GM19395 (cell line): ENCODE data around the gene FAM163A.
"Not testable (repeated sequence)": the region's sequence is repeated elsewhere in the genome, so short reads cannot be mapped to it uniquely, and the experiment has no call there.

ENCODE experiments used
- ATAC-seq: cut with Tn5 transposase; IDR thresholded peaks from one replicate; pipeline ENCODE4 v1.9.1; 2021; ENCODE audit warnings: mild to moderate bottlenecking, moderate library complexity; ENCODE audit not compliant: unreplicated experiment

The FAM163A gene

GRCh38 chr1:179742717-179743678 lies at the start of gene FAM163A:
FAM163A (plus strand) TSS chr1:179743291; CDS start chr1:179813098, 69,807 bp downstream.
- no peak for ATAC-seq

- not testable (repeated sequence) for ATAC-seq
Measured at GRCh38 chr1:179694530-179694929, 48.6 kb upstream of the FAM163A start.

DNA sequence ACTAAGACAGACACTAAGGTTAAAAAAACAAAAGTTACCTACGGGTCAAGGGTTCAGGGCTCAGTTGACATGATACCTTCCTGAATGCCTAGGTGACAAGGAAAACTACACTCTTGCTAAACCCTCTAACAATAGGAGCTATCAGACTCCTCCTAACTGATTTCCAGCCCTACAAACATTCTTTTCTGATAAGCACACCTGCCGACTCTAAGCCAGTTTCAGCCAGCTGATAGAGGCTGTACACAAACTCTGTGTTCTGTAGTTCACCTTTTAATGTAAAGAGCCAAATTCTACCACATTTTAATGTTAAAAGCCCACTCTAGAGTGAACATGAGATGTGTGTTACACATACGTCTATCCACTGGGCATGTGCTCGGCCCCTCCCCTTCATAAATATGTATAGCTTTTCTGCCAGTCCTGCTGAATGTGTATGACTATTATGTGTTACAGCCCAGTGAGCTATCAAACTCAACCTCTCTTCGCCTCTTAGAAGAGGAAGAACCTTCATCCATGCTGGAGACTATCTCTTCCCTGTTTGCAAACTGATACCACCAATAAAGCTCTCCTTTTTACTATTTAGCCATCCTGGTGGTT lies 40.0 kb upstream of the FAM163A start:
- no peak for ATAC-seq

DNA sequence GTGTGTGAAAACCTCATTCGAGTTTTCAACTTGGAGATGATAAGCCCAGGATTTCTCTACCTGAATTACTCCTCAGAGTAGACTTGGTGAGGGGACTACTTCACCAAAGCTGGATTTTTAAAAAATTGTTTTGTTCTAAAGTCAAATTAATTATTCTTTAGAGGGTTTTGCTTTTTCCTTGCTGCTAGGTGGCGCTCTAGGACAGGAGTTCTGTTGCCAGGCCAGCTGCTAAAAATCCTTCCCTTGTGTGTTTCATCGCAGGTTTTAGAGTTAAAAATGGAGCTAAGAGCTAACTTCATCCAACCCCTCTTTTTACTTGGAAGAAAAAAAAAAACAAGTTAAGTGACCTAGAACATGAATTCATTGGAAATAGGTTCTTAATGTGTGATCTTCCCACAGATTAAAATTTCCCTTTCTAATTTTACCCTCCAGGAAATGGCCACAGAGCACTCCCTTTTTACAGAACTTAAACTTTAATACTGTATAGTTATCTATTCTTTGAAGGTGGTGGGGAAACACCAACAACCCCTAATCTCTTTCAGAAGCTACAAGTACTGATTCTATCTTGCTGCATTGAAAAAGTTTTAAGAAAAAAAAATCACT lies 36.7 kb upstream of the FAM163A start:
- ATAC-seq: peak; percentile 55

DNA sequence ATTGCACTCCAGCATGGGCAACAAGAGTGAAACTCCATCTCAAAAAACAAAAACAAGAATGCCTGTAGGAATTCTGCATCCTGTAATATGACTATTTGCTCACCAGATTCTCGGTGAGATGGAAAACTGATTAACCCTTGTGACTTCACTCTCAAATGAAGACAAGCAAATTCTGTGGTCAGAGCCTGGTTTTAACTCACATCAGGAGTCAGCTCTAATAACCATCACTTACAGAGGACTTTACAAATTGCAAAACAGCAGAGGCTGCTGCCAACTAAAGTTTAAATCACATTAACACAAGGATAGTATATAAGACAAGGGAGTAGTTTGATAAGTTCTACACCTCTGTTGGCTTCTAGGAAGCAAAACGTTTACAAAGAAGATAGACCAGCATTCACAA lies 35.7 kb upstream of the FAM163A start:
- ATAC-seq: no peak

- no peak for ATAC-seq
Measured at GRCh38 chr1:179708434-179709195, 34.5 kb upstream of the FAM163A start.

- ATAC-seq: peak; percentile 70
Measured at GRCh38 chr1:179709841-179710329, 33.2 kb upstream of the FAM163A start.

- ATAC-seq: no peak
Measured at GRCh38 chr1:179714159-179714558, 28.9 kb upstream of the FAM163A start.

DNA sequence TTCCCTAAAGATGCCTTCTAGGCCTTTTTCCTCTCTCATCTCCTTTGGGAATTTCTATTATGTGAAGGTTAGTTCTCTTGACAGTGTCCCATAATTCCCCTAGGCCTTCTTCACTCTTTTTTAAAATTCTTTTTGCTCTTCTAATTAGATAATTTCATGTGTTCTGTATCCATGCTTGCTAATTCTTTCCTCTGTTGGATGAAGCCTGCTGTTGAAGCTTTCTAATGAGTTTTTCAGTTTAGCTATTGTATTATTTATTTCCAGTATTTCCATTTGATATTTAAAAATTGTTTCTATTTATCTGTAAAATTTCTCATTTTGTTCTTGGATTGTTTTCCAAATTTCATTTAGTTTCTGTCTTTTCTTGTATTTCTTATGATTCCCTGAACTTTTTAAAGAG lies 28.5 kb upstream of the FAM163A start:
- no peak for ATAC-seq

DNA sequence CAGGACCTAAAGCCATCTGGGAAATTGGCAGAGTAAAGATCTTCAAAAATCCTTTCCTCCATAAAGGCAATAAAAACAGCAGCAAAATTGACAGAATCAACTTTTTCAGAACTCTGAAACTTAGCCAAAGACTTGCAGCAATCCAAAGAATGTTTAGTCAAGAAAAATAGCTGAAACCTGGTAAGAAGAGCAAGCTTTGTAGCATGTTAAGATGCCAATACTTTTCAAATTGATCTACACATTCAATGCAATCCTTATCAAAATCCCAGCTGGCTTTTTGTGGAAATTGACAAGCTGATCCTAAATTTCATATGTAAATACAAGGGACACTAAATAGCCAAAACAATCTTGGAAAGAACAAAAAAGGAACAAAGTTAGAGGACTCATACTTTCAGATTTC lies 23.8 kb upstream of the FAM163A start:
- no peak for ATAC-seq

DNA sequence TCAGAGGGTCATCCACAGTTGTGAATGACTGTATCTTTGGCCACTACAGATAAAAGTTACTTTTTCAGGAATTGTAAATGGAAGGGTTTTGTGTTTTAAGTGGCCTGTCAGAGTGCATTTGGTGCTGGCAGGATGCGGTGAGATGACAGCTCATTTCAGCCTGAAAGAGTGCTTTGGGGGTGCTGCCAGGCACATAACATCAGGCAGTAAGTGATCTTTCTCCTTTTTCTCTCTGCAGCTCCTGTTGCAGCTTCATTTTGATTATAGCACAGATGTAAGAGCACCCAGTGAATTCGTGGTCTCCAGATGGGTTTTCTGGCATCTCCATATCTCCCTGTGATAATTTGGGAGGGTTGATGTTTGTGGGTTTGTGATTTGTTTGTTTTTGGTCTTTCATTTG lies 14.8 kb upstream of the FAM163A start:
- no peak for ATAC-seq

DNA sequence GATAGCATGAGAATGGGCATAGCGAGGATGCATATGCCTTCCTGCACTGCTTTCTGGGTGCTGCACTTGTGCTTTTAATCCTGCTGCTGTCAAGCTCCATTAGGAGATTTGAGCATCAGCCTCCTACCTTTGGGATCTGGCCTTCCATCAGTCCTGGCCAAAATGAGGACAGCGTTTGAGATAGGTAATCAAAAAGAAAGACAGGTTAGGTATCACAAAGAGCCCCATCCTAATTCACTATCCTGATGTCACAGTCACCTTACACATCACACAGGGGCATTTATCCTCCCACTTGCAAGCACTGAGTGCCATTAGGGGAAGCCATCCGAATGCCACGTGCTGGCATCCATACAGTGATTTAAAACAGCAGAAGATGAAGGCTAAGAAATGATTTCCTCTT lies 13.2 kb upstream of the FAM163A start:
- no peak for ATAC-seq

DNA sequence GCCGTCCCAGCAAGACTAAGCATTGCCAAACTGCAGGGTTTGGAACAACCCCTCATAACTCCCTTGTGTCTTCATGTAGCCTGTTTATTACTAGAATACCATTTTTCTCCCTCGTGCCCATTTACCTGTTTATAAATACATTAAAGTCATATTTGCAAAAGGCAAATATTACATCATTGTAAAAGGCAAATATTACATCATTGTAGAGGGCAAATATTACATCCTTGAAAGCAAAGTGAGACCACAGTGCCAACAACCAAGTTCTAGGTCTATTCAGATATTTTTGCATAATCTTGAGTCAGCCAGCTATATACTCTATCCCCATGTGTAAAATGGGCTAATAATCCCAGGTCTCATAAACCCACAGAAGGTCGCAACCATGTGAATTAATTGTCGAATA lies 11.4 kb upstream of the FAM163A start:
- ATAC-seq: no peak

DNA sequence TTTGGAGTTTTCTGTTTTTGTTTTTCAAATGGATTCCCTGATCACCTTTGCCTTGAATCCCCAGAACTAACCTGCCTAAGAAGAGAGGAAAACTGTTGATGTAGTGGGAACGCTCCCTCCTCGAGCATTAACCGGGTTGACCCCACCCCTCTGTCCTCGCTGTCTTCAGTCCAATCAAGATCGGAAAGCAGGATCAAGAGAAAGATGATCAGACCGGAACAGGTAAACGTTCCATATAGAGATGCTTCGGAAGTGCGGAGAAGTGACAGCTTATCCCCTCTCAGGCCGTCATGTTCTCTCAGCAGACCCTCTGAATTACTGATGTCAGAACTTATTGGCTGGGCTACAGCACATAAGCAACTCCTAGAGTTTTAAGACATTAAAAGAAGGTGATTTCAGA lies 800 bp upstream of the FAM163A start:
- no peak for ATAC-seq

- no peak for ATAC-seq
Measured at GRCh38 chr1:179743679-179744400, 749 bp downstream of the FAM163A start.

GRCh38 chr1:179744401-179745130 lies 1.5 kb downstream of the FAM163A start:
- ATAC-seq: no peak

DNA sequence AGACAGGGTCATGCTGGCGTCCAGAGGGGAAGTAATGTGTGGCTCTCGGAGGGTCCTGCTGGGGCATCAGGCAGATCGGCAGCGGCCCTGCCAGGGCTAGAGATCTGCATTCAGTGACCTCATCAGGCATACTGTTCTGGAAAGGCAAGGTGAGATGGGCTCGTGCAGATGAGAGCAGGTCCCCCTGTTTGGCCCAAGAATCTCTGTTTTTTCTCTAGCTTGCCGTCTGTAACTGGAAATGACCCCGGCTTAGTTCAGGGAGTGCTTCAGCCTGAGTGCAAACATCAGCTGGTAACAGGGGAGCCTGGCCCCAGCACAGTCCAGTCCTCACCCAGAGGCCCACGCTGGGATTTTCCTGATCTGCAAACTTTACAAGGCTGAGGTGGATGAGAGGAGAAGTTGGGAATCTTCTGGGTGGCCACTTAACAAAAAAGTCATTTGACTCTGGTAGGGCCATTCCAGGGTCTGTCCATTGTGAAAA lies 2.1 kb downstream of the FAM163A start:
- no peak for ATAC-seq

GRCh38 chr1:179745743-179746142 lies 2.7 kb downstream of the FAM163A start:
- no peak for ATAC-seq

DNA sequence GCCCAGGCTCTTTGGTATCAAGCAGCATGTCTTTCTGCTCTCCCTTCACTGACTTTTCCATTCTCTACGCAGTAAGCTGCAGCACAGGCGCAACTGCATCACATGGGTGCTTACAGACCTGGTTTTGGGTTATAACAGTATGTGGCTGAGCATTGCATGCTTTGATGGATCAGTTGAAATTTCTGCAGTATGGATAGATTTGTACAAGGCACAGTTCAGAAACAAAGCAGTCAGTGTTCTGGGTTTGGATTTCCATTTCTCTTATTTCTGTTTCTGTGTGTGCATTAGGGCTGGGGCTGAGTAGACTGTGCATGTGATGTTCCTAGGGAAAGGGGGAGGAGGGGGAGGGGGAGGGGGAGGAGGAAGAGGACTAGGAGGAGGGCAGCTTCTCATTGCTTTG lies 4.5 kb downstream of the FAM163A start:
- ATAC-seq: no peak
